Measurements from ENCODE around the gene NBEA.

- TF ChIP-seq CTCF (IDR thresholded peaks at IDR 0.05) (no peak), POLR2A (IDR thresholded peaks at IDR 0.05) (no peak)
These were observed 445.7 kb downstream of the NBEA start for GRCh38 chr13:35387682-35388250.

Measured in heart left ventricle (tissue), 13 donors.